ENCODE measurements around the gene NT5C1A. TPM values are rescaled to one million over a fixed set of nuclear protein-coding genes. Genes with fewer than 3 reads are reported as not detected.

Gene NT5C1A
- total and polyA plus RNA-seq, 2 experiments from 2014 or later = not detected

GRCh38 chr1:39679821-39680220, 7.9 kb upstream of the NT5C1A start:
- no peak overlapping the region for H3K27ac ChIP-seq
- H3K36me3 ChIP-seq (ENCODE audit: low read depth) = no peaks in the 10 kb centered on the region
- in situ Hi-C loops (cut with MboI) = no loop called here
- DNase-seq = peak; percentile 37
- WGBS, 2 experiments (ENCODE audit: low coverage in 1 of 2, low lambda C conversion rate in 2 of 2, missing lambda C conversion rate in 2 of 2) = 14 to 30% methylated on average over 2 of the region's 2 CpGs
- TF ChIP-seq EZH2 (IDR thresholded peaks at IDR 0.05; ENCODE audit: insufficient read depth, poor library complexity, severe bottlenecking) (no peak), EZH2phosphoT487 (IDR thresholded peaks at IDR 0.05; ENCODE audit: insufficient read depth, low read depth) (no peak)
- no peak overlapping the region for H3K9ac ChIP-seq
- H3K79me2 ChIP-seq (ENCODE audit: insufficient read depth) = no peaks in the 10 kb centered on the region
- peaks cover 42% of the 10 kb centered on the region for H3K27me3 ChIP-seq (replicated peaks; ENCODE audit: insufficient read depth)
- H3K4me1 ChIP-seq (ENCODE audit: insufficient read depth) = no peaks in the 10 kb centered on the region
- H4K20me1 ChIP-seq (ENCODE audit: insufficient read depth) = no peaks in the 10 kb centered on the region
- no peaks in the 10 kb centered on the region for H3F3A ChIP-seq (ENCODE audit: insufficient read depth)
- no peak overlapping the region for H3K4me3 ChIP-seq
- no peaks in the 10 kb centered on the region for H3K9me2 ChIP-seq (ENCODE audit: insufficient read depth)
- H3K9me3 ChIP-seq (ENCODE audit: low read depth) = no peaks in the 10 kb centered on the region
- H2AFZ ChIP-seq = no peak overlapping the region
- no peak overlapping the region for H3K4me2 ChIP-seq (ENCODE audit: unreplicated experiment)

GRCh38 chr1:39678889-39679288, 7.0 kb upstream of the NT5C1A start:
- Histone ChIP-seq H3F3A (ENCODE audit: insufficient read depth) (no peaks in the 10 kb centered on the region), H3K9me2 (ENCODE audit: insufficient read depth) (no peaks in the 10 kb centered on the region), H3K4me2 (ENCODE audit: unreplicated experiment) (no peak overlapping the region), H3K4me1 (ENCODE audit: insufficient read depth) (no peaks in the 10 kb centered on the region), H3K27ac (no peak overlapping the region), H3K9ac (no peak overlapping the region), H2AFZ (no peak overlapping the region), H3K27me3 (replicated peaks; ENCODE audit: insufficient read depth) (peaks cover 45% of the 10 kb centered on the region), H3K79me2 (ENCODE audit: insufficient read depth) (no peaks in the 10 kb centered on the region), H3K36me3 (ENCODE audit: low read depth) (no peaks in the 10 kb centered on the region), H3K4me3 (no peak overlapping the region), H4K20me1 (ENCODE audit: insufficient read depth) (no peaks in the 10 kb centered on the region), H3K9me3 (ENCODE audit: low read depth) (no peaks in the 10 kb centered on the region)
- no peak for TF ChIP-seq EZH2 (IDR thresholded peaks at IDR 0.05; ENCODE audit: insufficient read depth, poor library complexity, severe bottlenecking)
- TF ChIP-seq EZH2phosphoT487 (IDR thresholded peaks at IDR 0.05; ENCODE audit: insufficient read depth, low read depth) = no peak
- no peak for DNase-seq
- in situ Hi-C loops (cut with MboI) = no loop called here
- WGBS, 2 experiments (ENCODE audit: low coverage in 1 of 2, low lambda C conversion rate in 2 of 2, missing lambda C conversion rate in 2 of 2) = 26% methylated on average over 2 of the region's 2 CpGs

GRCh38 chr1:39677645-39678044, 5.7 kb upstream of the NT5C1A start:
- Histone ChIP-seq H2AFZ (no peak overlapping the region), H3K4me3 (no peak overlapping the region), H3K9ac (no peak overlapping the region), H3K9me3 (ENCODE audit: low read depth) (no peaks in the 10 kb centered on the region), H3K36me3 (ENCODE audit: low read depth) (no peaks in the 10 kb centered on the region), H3F3A (ENCODE audit: insufficient read depth) (no peaks in the 10 kb centered on the region), H3K27me3 (replicated peaks; ENCODE audit: insufficient read depth) (peaks cover 44% of the 10 kb centered on the region), H3K4me2 (ENCODE audit: unreplicated experiment) (no peak overlapping the region), H3K4me1 (ENCODE audit: insufficient read depth) (no peaks in the 10 kb centered on the region), H4K20me1 (ENCODE audit: insufficient read depth) (no peaks in the 10 kb centered on the region), H3K27ac (no peak overlapping the region), H3K9me2 (ENCODE audit: insufficient read depth) (no peaks in the 10 kb centered on the region), H3K79me2 (ENCODE audit: insufficient read depth) (no peaks in the 10 kb centered on the region)
- in situ Hi-C loops (cut with MboI) = no loop called here
- no peak for TF ChIP-seq EZH2 (IDR thresholded peaks at IDR 0.05; ENCODE audit: insufficient read depth, poor library complexity, severe bottlenecking)
- no peak for TF ChIP-seq EZH2phosphoT487 (IDR thresholded peaks at IDR 0.05; ENCODE audit: insufficient read depth, low read depth)
- 65 to 66% methylated on average over 4 of the region's 4 CpGs for WGBS, 2 experiments (ENCODE audit: low coverage in 1 of 2, low lambda C conversion rate in 2 of 2, missing lambda C conversion rate in 2 of 2)
- no peak for DNase-seq

GRCh38 chr1:39676948-39677548, 5.1 kb upstream of the NT5C1A start:
- H3K27me3 ChIP-seq (replicated peaks; ENCODE audit: insufficient read depth) = peaks cover 39% of the 10 kb centered on the region

More at GRCh38 chr1:39676948-39677548, 5.1 kb upstream of the NT5C1A start:
- H3K4me1 ChIP-seq (ENCODE audit: insufficient read depth) = no peaks in the 10 kb centered on the region
- H3K9me2 ChIP-seq (ENCODE audit: insufficient read depth) = no peaks in the 10 kb centered on the region
- H3K9ac ChIP-seq = no peak overlapping the region
- in situ Hi-C loops (cut with MboI) = no loop called here
- H3K4me2 ChIP-seq (ENCODE audit: unreplicated experiment) = no peak overlapping the region
- no peaks in the 10 kb centered on the region for H3K36me3 ChIP-seq (ENCODE audit: low read depth)
- no peaks in the 10 kb centered on the region for H3K79me2 ChIP-seq (ENCODE audit: insufficient read depth)
- peak; percentile 24 for DNase-seq
- H2AFZ ChIP-seq = no peak overlapping the region
- H3K4me3 ChIP-seq = no peak overlapping the region
- no peaks in the 10 kb centered on the region for H3F3A ChIP-seq (ENCODE audit: insufficient read depth)
- no peaks in the 10 kb centered on the region for H4K20me1 ChIP-seq (ENCODE audit: insufficient read depth)
- no peak for TF ChIP-seq EZH2phosphoT487 (IDR thresholded peaks at IDR 0.05; ENCODE audit: insufficient read depth, low read depth)
- no peak for TF ChIP-seq EZH2 (IDR thresholded peaks at IDR 0.05; ENCODE audit: insufficient read depth, poor library complexity, severe bottlenecking)
- no peak overlapping the region for H3K27ac ChIP-seq
- WGBS, 2 experiments (ENCODE audit: low coverage in 1 of 2, low lambda C conversion rate in 2 of 2, missing lambda C conversion rate in 2 of 2) = 61 to 67% methylated on average over 6 of the region's 6 CpGs
- no peaks in the 10 kb centered on the region for H3K9me3 ChIP-seq (ENCODE audit: low read depth)

Data from GM23248 (cell line).